HG03354 (cell line): Measurements from ENCODE around the gene CBFA2T3.

ENCODE experiments used
- ATAC-seq: cut with Tn5 transposase; IDR thresholded peaks from one replicate; pipeline ENCODE4 v1.9.1; 2021; ENCODE audit warnings: mild to moderate bottlenecking; ENCODE audit not compliant: unreplicated experiment, poor library complexity, severe bottlenecking

The CBFA2T3 gene

GRCh38 chr16:88966986-88967829 is 9.8 kb downstream of the CBFA2T3 start:
- no peak for ATAC-seq

- no peak for ATAC-seq
Measured at GRCh38 chr16:88965826-88966480, 11.1 kb downstream of the CBFA2T3 start.

GRCh38 chr16:88965411-88965810 is 11.6 kb downstream of the CBFA2T3 start:
- ATAC-seq = no peak

- ATAC-seq = no peak
Measured at GRCh38 chr16:88964636-88965035, 12.4 kb downstream of the CBFA2T3 start.

- ATAC-seq = no peak
Measured at GRCh38 chr16:88963583-88963982, 13.4 kb downstream of the CBFA2T3 start.

GRCh38 chr16:88962478-88963152 is 14.4 kb downstream of the CBFA2T3 start:
- ATAC-seq = no peak

- no peak for ATAC-seq
Measured at GRCh38 chr16:88961011-88961410, 16.0 kb downstream of the CBFA2T3 start.

GRCh38 chr16:88960516-88960915 is 16.5 kb downstream of the CBFA2T3 start:
- no peak for ATAC-seq

- no peak for ATAC-seq
Measured at GRCh38 chr16:88959022-88959421, 18.0 kb downstream of the CBFA2T3 start.

GRCh38 chr16:88957887-88958577 is 19.0 kb downstream of the CBFA2T3 start:
- no peak for ATAC-seq

- no peak for ATAC-seq
Measured at GRCh38 chr16:88957433-88957767, 19.6 kb downstream of the CBFA2T3 start.

GRCh38 chr16:88956546-88957432 is 20.2 kb downstream of the CBFA2T3 start:
- no peak for ATAC-seq

- no peak for ATAC-seq
Measured at GRCh38 chr16:88955906-88956305, 21.1 kb downstream of the CBFA2T3 start.

- ATAC-seq = no peak
Measured at GRCh38 chr16:88953003-88953690, 23.9 kb downstream of the CBFA2T3 start.

- ATAC-seq = no peak
Measured at GRCh38 chr16:88951989-88952388, 25.0 kb downstream of the CBFA2T3 start.

GRCh38 chr16:88951501-88951900 is 25.5 kb downstream of the CBFA2T3 start:
- ATAC-seq = no peak

GRCh38 chr16:88948781-88949490 is 28.1 kb downstream of the CBFA2T3 start:
- no peak for ATAC-seq

GRCh38 chr16:88945473-88945872 is 31.5 kb downstream of the CBFA2T3 start:
- no peak for ATAC-seq
